Mammary epithelial cell (primary cell): ENCODE results near the gene RACK1.

Experiments used
- EZH2 ChIP-seq: IDR thresholded peaks from 2 replicates; pipeline ENCODE4 v1.6.1; 2012; ENCODE audit warnings: low read length, inconsistent platforms, borderline replicate concordance
- TF ChIP-seq, protein P1 (sequence below), 2 donors: IDR thresholded peaks in 1 of 2; conservative IDR thresholded peaks in 1 of 2; 2 replicates each; pipeline ENCODE4 v1.5.1; 2011 to 2012; ENCODE audit warnings: inconsistent platforms in 2 of 2, low read length in 2 of 2, mild to moderate bottlenecking in 2 of 2, control low read depth in 1 of 2, low read depth in 1 of 2; ENCODE audit not compliant: insufficient read depth in 1 of 2; ENCODE audit errors: extremely low read depth in 1 of 2

DNA sequence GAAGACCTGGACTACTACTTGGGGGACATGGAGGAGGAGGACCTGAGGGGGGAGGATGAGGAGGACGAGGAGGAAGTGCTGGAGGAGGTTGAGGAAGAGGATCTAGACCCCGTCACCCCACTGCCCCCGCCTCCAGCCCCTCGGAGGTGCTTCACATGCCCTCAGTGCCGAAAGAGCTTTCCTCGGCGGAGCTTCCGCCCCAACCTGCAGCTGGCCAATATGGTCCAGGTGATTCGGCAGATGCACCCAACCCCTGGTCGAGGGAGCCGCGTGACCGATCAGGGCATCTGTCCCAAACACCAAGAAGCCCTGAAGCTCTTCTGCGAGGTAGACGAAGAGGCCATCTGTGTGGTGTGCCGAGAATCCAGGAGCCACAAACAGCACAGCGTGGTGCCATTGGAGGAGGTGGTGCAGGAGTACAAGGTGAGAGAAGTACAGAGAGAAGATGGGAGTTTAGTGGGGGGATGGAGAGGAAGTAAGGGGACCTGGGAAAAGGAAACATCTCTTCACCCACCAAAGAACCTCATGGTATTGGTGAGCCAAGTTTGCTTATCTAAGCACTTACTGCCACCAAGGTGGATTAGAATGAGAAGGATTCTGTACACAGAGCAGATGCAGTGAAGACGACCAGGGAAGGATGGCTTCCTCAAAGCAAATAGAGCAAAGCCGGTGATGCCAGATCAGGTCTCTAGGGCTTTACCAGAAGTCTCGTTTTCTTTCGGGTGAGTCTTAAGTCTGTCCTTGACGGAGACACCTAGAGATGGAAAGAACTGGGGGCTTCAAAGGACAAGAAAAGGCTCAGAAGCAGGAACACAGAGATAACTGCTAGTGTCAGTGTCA is 19.1 kb downstream of the RACK1 start:
- TF ChIP-seq, protein P1, sequence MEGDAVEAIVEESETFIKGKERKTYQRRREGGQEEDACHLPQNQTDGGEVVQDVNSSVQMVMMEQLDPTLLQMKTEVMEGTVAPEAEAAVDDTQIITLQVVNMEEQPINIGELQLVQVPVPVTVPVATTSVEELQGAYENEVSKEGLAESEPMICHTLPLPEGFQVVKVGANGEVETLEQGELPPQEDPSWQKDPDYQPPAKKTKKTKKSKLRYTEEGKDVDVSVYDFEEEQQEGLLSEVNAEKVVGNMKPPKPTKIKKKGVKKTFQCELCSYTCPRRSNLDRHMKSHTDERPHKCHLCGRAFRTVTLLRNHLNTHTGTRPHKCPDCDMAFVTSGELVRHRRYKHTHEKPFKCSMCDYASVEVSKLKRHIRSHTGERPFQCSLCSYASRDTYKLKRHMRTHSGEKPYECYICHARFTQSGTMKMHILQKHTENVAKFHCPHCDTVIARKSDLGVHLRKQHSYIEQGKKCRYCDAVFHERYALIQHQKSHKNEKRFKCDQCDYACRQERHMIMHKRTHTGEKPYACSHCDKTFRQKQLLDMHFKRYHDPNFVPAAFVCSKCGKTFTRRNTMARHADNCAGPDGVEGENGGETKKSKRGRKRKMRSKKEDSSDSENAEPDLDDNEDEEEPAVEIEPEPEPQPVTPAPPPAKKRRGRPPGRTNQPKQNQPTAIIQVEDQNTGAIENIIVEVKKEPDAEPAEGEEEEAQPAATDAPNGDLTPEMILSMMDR (conservative IDR thresholded peaks at IDR 0.05 in 1 of 2, IDR thresholded peaks at IDR 0.05 in 1 of 2; ENCODE audit: extremely low read depth in 1 of 2, insufficient read depth in 1 of 2, low read depth in 1 of 2, low read length in 2 of 2): no peak
- TF ChIP-seq EZH2: no peak
